Activated CD4-positive, alpha-beta memory T cell treated with anti-CD3 and anti-CD28 coated beads for 36 hours (primary cell): ENCODE results near the gene PPP1R12B. TPM values are rescaled to one million over a fixed set of nuclear protein-coding genes. Genes with fewer than 3 reads are reported as not detected.
"Not testable (repeated sequence)": the region's sequence is repeated elsewhere in the genome, so short reads cannot be mapped to it uniquely, and the experiment has no call there.

Source experiments
- CTCF ChIA-PET: fragments of 350-600 bp; sonication (Branson Sonifier 250); formaldehyde crosslinking; loops from one replicate; lab custom pipeline; 2021; ENCODE audit warnings: antibody characterized with exemption, inconsistent platforms; lab: Charles Lee
- POLR2A ChIA-PET: fragments of 350-600 bp; sonication (Branson Sonifier 250); formaldehyde crosslinking; loops from one replicate; lab custom pipeline; 2021; ENCODE audit warnings: antibody characterized with exemption; lab: Charles Lee
- DNase-seq: peaks from one replicate; pipeline ENCODE4 v3.0.0-alpha.2; 2020
- H3K27ac Mint-ChIP-seq: one replicate; pipeline ENCODE4 v1.8.0; 2021; ENCODE audit warnings: mixed read lengths
- H3K27me3 Mint-ChIP-seq: one replicate; pipeline ENCODE4 v1.8.0; 2021; ENCODE audit warnings: mixed read lengths
- H3K36me3 Mint-ChIP-seq: one replicate; pipeline ENCODE4 v1.8.0; 2021; ENCODE audit warnings: mixed read lengths
- H3K4me1 Mint-ChIP-seq: one replicate; pipeline ENCODE4 v1.8.0; 2021; ENCODE audit warnings: low read depth, mixed read lengths
- H3K4me3 Mint-ChIP-seq: one replicate; pipeline ENCODE4 v1.8.0; 2021; ENCODE audit warnings: mild to moderate bottlenecking, mixed read lengths
- H3K9me3 Mint-ChIP-seq: one replicate; pipeline ENCODE4 v1.8.0; 2021; ENCODE audit warnings: mixed read lengths
- intact Hi-C: fragments of 100-400 bp; cut with micrococcal nuclease; formaldehyde crosslinking; loops from one replicate; pipeline ENCODE4 v1.15.1; 2023
- total RNA-seq, 2 experiments: library from RNA; stranded (reverse); gene quantifications; one replicate each; pipeline ENCODE4 v1.2.3, GENCODE V29; 2021

Gene PPP1R12B
- total RNA-seq, 2 experiments from 2014 or later, result 8.2 to 8.6 TPM

DNA sequence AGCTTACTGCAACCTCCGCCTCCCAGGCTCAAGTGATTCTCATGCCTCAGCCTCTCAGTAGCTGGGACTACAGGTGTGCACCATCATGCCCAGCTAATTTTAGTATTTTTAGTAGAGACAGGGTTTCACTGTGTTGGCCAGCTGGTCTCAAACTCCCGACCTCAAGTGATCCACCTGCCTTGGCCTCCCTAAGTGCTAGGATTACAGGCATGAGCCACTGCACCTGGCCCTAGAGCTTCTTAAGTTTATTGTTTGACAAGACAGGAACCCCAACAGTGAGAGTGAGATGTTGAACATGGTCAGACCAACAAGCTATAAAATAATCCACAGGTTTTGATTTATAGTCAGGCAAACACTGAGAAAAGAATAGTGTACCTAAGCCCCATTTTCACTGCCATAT lies 83.8 kb downstream of the PPP1R12B start:
- CTCF ChIA-PET, POLR2A ChIA-PET, H3K27me3 Mint-ChIP-seq, H3K36me3 Mint-ChIP-seq, H3K27ac Mint-ChIP-seq, intact Hi-C loops, H3K9me3 Mint-ChIP-seq, DNase-seq, H3K4me1 Mint-ChIP-seq, H3K4me3 Mint-ChIP-seq: not testable (repeated sequence)

DNA sequence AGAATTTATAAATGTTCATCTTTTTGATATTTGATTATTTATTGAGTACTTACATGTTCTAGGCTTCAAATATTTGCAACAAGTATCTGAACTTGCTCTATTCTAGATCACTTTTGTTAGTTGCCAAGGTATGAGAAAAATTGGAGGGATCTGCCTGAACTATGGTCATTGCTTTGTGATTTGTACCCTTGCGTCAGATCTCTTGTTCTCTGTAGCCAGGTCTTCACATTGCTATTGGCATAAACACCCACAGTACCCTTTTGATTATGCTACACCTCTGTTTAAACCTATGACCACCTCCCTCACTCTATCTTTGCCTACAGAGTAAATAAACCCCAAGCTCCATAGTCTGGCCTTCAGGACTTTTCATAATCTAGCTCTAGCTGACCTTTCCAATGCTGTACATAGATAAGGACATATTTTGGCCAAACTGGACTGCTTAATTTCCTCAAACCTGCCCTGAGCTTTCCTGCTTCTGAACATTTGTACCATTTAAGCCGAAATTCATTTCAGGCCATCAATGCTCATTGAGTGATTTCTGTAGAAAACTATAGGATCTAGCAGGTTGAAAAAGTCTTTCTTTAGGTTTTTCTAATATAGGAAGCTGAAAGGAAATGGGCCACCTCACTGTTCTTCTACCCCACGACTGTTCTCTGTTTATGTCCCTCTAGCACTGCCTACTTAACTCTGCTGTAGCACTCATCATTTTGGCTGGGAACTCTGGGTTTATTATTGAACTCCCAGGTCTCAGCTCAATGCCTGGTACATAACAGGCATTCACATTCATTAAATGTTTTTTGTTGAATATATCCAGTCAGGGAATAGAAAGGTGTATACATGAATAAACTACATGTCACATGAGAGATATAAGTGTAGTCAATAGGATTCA lies 84.9 kb downstream of the PPP1R12B start:
- POLR2A ChIA-PET, result no interaction called here

GRCh38 chr1:202434059-202434458 lies 85.6 kb downstream of the PPP1R12B start:
- DNase-seq, result no peak
- POLR2A ChIA-PET, result no interaction called here
- peaks cover 7% of the 10 kb centered on the region for H3K36me3 Mint-ChIP-seq
- CTCF ChIA-PET, result no interaction called here
- H3K4me1 Mint-ChIP-seq, result no peaks in the 10 kb centered on the region
- no peaks in the 10 kb centered on the region for H3K9me3 Mint-ChIP-seq
- no peaks in the 10 kb centered on the region for H3K27me3 Mint-ChIP-seq
- H3K27ac Mint-ChIP-seq, result no peak overlapping the region
- no peak overlapping the region for H3K4me3 Mint-ChIP-seq
- intact Hi-C loops, result no loop called here

More for the DNA sequence above, 84.9 kb downstream of the PPP1R12B start:
- intact Hi-C loops, result no loop called here
- no peak for DNase-seq
- H3K27me3 Mint-ChIP-seq, result no peaks in the 10 kb centered on the region
- CTCF ChIA-PET, result no interaction called here
- H3K4me3 Mint-ChIP-seq, result no peak overlapping the region
- peaks cover 7% of the 10 kb centered on the region for H3K36me3 Mint-ChIP-seq
- no peak overlapping the region for H3K27ac Mint-ChIP-seq
- no peaks in the 10 kb centered on the region for H3K9me3 Mint-ChIP-seq
- no peaks in the 10 kb centered on the region for H3K4me1 Mint-ChIP-seq

- Mint-ChIP-seq H3K4me3 (no peak overlapping the region), H3K27me3 (no peaks in the 10 kb centered on the region), H3K9me3 (no peaks in the 10 kb centered on the region), H3K27ac (no peak overlapping the region), H3K4me1 (no peaks in the 10 kb centered on the region), H3K36me3 (peaks cover 9% of the 10 kb centered on the region)
- ChIA-PET POLR2A (no interaction called here), CTCF (interaction anchor here (0.6 kb wide), 1 partner anchor 133 kb away, joined by 3 read pairs; no protein-coding TSS in a partner anchor)
- intact Hi-C loops, result no loop called here
- DNase-seq, result no peak
Observed at GRCh38 chr1:202438393-202439174, 90.1 kb downstream of the PPP1R12B start.

GRCh38 chr1:202439308-202439707 lies 90.8 kb downstream of the PPP1R12B start:
- intact Hi-C loops, result no loop called here
- H3K27me3 Mint-ChIP-seq, result no peaks in the 10 kb centered on the region
- no peak overlapping the region for H3K27ac Mint-ChIP-seq
- no peak overlapping the region for H3K4me3 Mint-ChIP-seq
- H3K9me3 Mint-ChIP-seq, result no peaks in the 10 kb centered on the region
- POLR2A ChIA-PET, result no interaction called here
- H3K36me3 Mint-ChIP-seq, result peaks cover 9% of the 10 kb centered on the region
- DNase-seq, result no peak
- CTCF ChIA-PET, result interaction anchor here (0.6 kb wide), 1 partner anchor 8 kb away, joined by 3 read pairs; no protein-coding TSS in a partner anchor
- no peaks in the 10 kb centered on the region for H3K4me1 Mint-ChIP-seq

- H3K27me3 Mint-ChIP-seq, CTCF ChIA-PET, H3K4me3 Mint-ChIP-seq, POLR2A ChIA-PET, H3K27ac Mint-ChIP-seq, H3K4me1 Mint-ChIP-seq, H3K9me3 Mint-ChIP-seq, intact Hi-C loops, DNase-seq: not testable (repeated sequence)
- peaks cover 30% of the 10 kb centered on the region for H3K36me3 Mint-ChIP-seq
Observed at GRCh38 chr1:202448140-202448539, 99.6 kb downstream of the PPP1R12B start.

DNA sequence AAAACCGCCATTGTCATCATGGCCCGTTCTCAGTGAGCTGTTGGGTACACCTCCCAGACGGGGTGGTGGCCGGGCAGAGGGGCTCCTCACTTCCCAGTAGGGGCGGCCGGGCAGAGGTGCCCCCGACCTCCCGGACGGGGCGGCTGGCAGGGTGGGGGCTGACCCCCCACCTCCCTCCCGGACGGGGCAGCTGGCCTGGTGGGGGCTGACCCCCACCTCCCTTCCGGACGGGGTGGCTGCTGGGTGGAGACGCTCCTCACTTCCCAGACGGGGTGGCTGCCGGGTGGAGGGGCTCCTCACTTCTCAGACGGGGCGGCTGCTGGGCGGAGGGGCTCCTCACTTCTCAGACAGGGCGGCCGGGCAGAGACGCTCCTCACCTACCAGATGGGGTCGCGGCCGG lies 103.1 kb downstream of the PPP1R12B start:
- H3K9me3 Mint-ChIP-seq, H3K27me3 Mint-ChIP-seq, DNase-seq, H3K4me1 Mint-ChIP-seq, H3K27ac Mint-ChIP-seq, CTCF ChIA-PET, H3K4me3 Mint-ChIP-seq, POLR2A ChIA-PET: not testable (repeated sequence)
- peaks cover 38% of the 10 kb centered on the region for H3K36me3 Mint-ChIP-seq
- intact Hi-C loops, result loop anchor here (10.0 kb wide), 1 partner anchor 107 kb away; the partner anchor contains the start of genes PPP1R12B and UBE2T

GRCh38 chr1:202452508-202452907 lies 104.0 kb downstream of the PPP1R12B start:
- no peak overlapping the region for H3K27ac Mint-ChIP-seq
- H3K27me3 Mint-ChIP-seq, result no peaks in the 10 kb centered on the region
- DNase-seq, result no peak
- ChIA-PET CTCF (no interaction called here), POLR2A (no interaction called here)
- peaks cover 11% of the 10 kb centered on the region for H3K4me1 Mint-ChIP-seq
- H3K4me3 Mint-ChIP-seq, result no peak overlapping the region
- no peaks in the 10 kb centered on the region for H3K9me3 Mint-ChIP-seq
- H3K36me3 Mint-ChIP-seq, result peaks cover 38% of the 10 kb centered on the region
- intact Hi-C loops, result loop anchor here (10.0 kb wide), 1 partner anchor 108 kb away; the partner anchor contains the start of genes PPP1R12B and UBE2T

GRCh38 chr1:202456372-202457169 lies 108.1 kb downstream of the PPP1R12B start:
- intact Hi-C loops, result loop anchor here (10.0 kb wide), 1 partner anchor 112 kb away; the partner anchor contains the start of genes PPP1R12B and UBE2T
- POLR2A ChIA-PET, H3K4me3 Mint-ChIP-seq, H3K27ac Mint-ChIP-seq, DNase-seq, H3K9me3 Mint-ChIP-seq, CTCF ChIA-PET, H3K27me3 Mint-ChIP-seq: not testable (repeated sequence)
- peaks cover 11% of the 10 kb centered on the region for H3K4me1 Mint-ChIP-seq
- peaks cover 18% of the 10 kb centered on the region for H3K36me3 Mint-ChIP-seq

DNA sequence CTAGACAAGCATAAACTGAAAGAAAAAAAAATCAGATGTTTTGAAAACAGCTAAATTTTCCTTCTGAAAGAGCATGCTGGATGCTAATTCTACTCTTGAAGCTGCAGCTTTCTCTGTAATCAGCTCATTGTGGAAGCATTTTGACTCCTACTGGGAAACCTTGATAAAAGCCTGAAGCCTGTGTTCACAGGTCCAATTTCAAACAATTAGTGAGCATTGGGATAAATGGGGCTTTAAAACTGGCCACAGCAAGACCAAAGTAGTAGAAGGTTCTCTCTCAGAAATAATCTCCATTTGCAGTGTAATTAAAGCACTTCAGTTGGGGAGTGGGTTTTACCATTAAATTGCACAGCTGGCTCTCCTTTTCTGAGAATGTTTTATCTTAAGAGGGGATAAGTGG lies 110.2 kb downstream of the PPP1R12B start:
- intact Hi-C loops, result loop anchor here (10.0 kb wide), 1 partner anchor 114 kb away; the partner anchor contains the start of genes PPP1R12B and UBE2T
- H3K27ac Mint-ChIP-seq, H3K9me3 Mint-ChIP-seq, H3K27me3 Mint-ChIP-seq, DNase-seq, POLR2A ChIA-PET, H3K4me3 Mint-ChIP-seq: not testable (repeated sequence)
- Mint-ChIP-seq H3K4me1 (peaks cover 11% of the 10 kb centered on the region), H3K36me3 (peaks cover 12% of the 10 kb centered on the region)
- CTCF ChIA-PET, result interaction anchor here (1.4 kb wide), 1 partner anchor 261 kb away, joined by 4 read pairs; no protein-coding TSS in a partner anchor

DNA sequence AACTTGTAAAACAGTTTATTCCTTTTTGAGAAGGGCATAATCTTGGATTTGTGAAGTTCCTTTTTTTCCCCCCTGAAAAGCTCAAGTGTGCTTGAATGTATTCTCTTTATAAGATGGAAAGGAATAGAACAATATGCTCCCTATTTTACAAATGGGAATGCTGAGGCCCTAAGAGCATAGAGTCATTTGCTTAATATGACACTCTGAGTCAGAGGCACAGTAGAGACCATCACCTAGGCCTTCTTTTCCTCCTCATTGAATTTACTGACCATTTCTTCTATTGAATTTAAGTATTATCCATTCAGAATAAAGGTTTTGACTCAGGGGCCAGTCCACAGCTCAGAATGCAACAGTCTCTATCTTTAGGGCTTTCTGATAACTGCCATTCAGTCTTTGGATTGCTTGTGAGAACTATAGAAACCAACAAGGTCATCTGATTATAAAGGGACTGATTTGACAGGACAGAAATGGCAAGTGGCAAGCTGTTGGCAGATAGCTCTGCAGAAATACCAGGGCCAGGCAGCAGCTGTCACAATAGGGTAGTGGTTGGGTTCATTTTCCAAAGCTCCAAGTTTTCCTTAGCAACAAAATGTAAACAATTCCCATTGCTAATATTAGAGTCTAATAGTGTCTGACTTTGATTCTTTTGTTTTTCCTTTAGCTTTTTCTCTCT lies 111.1 kb downstream of the PPP1R12B start:
- POLR2A ChIA-PET, H3K27ac Mint-ChIP-seq, DNase-seq, H3K4me3 Mint-ChIP-seq, H3K9me3 Mint-ChIP-seq, H3K36me3 Mint-ChIP-seq, H3K27me3 Mint-ChIP-seq: not testable (repeated sequence)
- CTCF ChIA-PET, result interaction anchor here (0.7 to 1.4 kb wide), 3 partner anchors 118 to 494 kb away, joined by 4 to 5 read pairs (median 4); partner anchors contain the start of gene UBE2T
- peaks cover 11% of the 10 kb centered on the region for H3K4me1 Mint-ChIP-seq
- intact Hi-C loops, result loop anchor here (5.0 to 10.0 kb wide), 4 partner anchors 115 to 258 kb away; partner anchors contain the start of genes PPP1R12B and UBE2T
